Dedifferentiated amniotic fluid mesenchymal stem cell (primary cell): ENCODE measurements around the gene SEMA4F.

ENCODE experiments used
- DNase-seq: peaks from one replicate; pipeline ENCODE4 v3.0.0-alpha.2; 2016; ENCODE audit errors: extremely low spot score

SEMA4F gene

GRCh38 chr2:74668087-74668486, 14.0 kb downstream of the SEMA4F start:
- no peak for DNase-seq

- no peak for DNase-seq
These were observed 16.2 kb downstream of the SEMA4F start for GRCh38 chr2:74670263-74670662.

- DNase-seq = no peak
These were observed 17.4 kb downstream of the SEMA4F start for GRCh38 chr2:74671479-74671878.

- DNase-seq = no peak
These were observed 19.9 kb downstream of the SEMA4F start for GRCh38 chr2:74673826-74674528.

- no peak for DNase-seq
These were observed 21.0 kb downstream of the SEMA4F start for GRCh38 chr2:74675090-74675489.

- no peak for DNase-seq
These were observed 22.3 kb downstream of the SEMA4F start for GRCh38 chr2:74676331-74676730.

GRCh38 chr2:74679615-74680014, 25.6 kb downstream of the SEMA4F start:
- no peak for DNase-seq

GRCh38 chr2:74682501-74682900, 28.5 kb downstream of the SEMA4F start:
- no peak for DNase-seq

GRCh38 chr2:74685408-74685807, 31.4 kb downstream of the SEMA4F start:
- DNase-seq = no peak

GRCh38 chr2:74688881-74689280, 34.8 kb downstream of the SEMA4F start:
- no peak for DNase-seq

- no peak for DNase-seq
These were observed 35.6 kb downstream of the SEMA4F start for GRCh38 chr2:74689671-74690070.

GRCh38 chr2:74690571-74690970, 36.5 kb downstream of the SEMA4F start:
- DNase-seq = peak; percentile 64

GRCh38 chr2:74691929-74692328, 37.9 kb downstream of the SEMA4F start:
- DNase-seq = no peak

GRCh38 chr2:74693213-74693612, 39.2 kb downstream of the SEMA4F start:
- no peak for DNase-seq

- DNase-seq = no peak
These were observed 39.6 kb downstream of the SEMA4F start for GRCh38 chr2:74693668-74694067.

GRCh38 chr2:74694281-74694680, 40.2 kb downstream of the SEMA4F start:
- DNase-seq = no peak

GRCh38 chr2:74695663-74696062, 41.6 kb downstream of the SEMA4F start:
- no peak for DNase-seq

- peak; percentile 40 for DNase-seq
These were observed 42.8 kb downstream of the SEMA4F start for GRCh38 chr2:74696829-74697228.

GRCh38 chr2:74700643-74701372, 46.8 kb downstream of the SEMA4F start:
- DNase-seq = no peak

GRCh38 chr2:74702001-74702715, 48.1 kb downstream of the SEMA4F start:
- DNase-seq = no peak

- no peak for DNase-seq
These were observed 49.3 kb downstream of the SEMA4F start for GRCh38 chr2:74703373-74703772.

- DNase-seq = no peak
These were observed 50.2 kb downstream of the SEMA4F start for GRCh38 chr2:74704216-74704615.

GRCh38 chr2:74706741-74707140, 52.7 kb downstream of the SEMA4F start:
- DNase-seq = no peak
